Trophoblast cell (in vitro differentiated cells and primary cell): Measurements from ENCODE around the gene ADORA1.

Experiments
- DNase-seq, 2 donors: peaks; one replicate each; pipeline ENCODE4 v3.0.0-alpha.2; 2016
- H2AFZ ChIP-seq: 2 replicates; pipeline ENCODE4 v1.6.1; 2013; ENCODE audit warnings: low read length, moderate library complexity, mild to moderate bottlenecking; ENCODE audit not compliant: insufficient read depth, poor library complexity
- H2AK5ac ChIP-seq: 2 replicates; pipeline ENCODE4 v1.6.1; 2013; ENCODE audit warnings: mild to moderate bottlenecking, low read length
- H2BK120ac ChIP-seq: 2 replicates; pipeline ENCODE4 v1.6.1; 2013; ENCODE audit warnings: low read length, mild to moderate bottlenecking, moderate library complexity; ENCODE audit not compliant: insufficient read depth, poor library complexity
- H2BK12ac ChIP-seq: 2 replicates; pipeline ENCODE4 v1.6.1; 2013; ENCODE audit warnings: mild to moderate bottlenecking, low read length, moderate library complexity
- H2BK5ac ChIP-seq: 2 replicates; pipeline ENCODE4 v1.6.1; 2013; ENCODE audit warnings: low read length, low read depth, moderate library complexity, mild to moderate bottlenecking; ENCODE audit not compliant: poor library complexity
- H3K14ac ChIP-seq: 2 replicates; pipeline ENCODE4 v1.6.1; 2013; ENCODE audit warnings: mild to moderate bottlenecking, low read length
- H3K18ac ChIP-seq: 2 replicates; pipeline ENCODE4 v1.6.1; 2013; ENCODE audit warnings: mild to moderate bottlenecking, low read length
- H3K23ac ChIP-seq: 2 replicates; pipeline ENCODE4 v1.6.1; 2013; ENCODE audit warnings: low read length
- H3K27ac ChIP-seq: 2 replicates; pipeline ENCODE4 v1.5.1; 2013; ENCODE audit warnings: low read depth, mild to moderate bottlenecking, inconsistent platforms, low read length, moderate library complexity
- H3K27me3 ChIP-seq: 2 replicates; pipeline ENCODE4 v1.6.1; 2013; ENCODE audit warnings: inconsistent platforms, mild to moderate bottlenecking, low read length, moderate library complexity; ENCODE audit not compliant: insufficient read depth
- H3K36me3 ChIP-seq, 2 experiments: 1 replicate in 1 of 2; 2 replicates in 1 of 2; pipeline ENCODE4 v1.6.1; 2013; ENCODE audit warnings: low read length in 2 of 2, mild to moderate bottlenecking in 2 of 2, moderate library complexity in 1 of 2; ENCODE audit not compliant: insufficient read depth in 2 of 2, control insufficient read depth in 1 of 2
- H3K4ac ChIP-seq: 2 replicates; pipeline ENCODE4 v1.6.1; 2013; ENCODE audit warnings: low read depth, mild to moderate bottlenecking, low read length, moderate library complexity
- H3K4me1 ChIP-seq, 2 experiments: 1 replicate in 1 of 2; 2 replicates in 1 of 2; pipeline ENCODE4 v1.6.1; 2013; ENCODE audit warnings: low read length in 2 of 2, mild to moderate bottlenecking in 2 of 2, moderate library complexity in 1 of 2; ENCODE audit not compliant: insufficient read depth in 2 of 2, control insufficient read depth in 1 of 2
- H3K4me2 ChIP-seq: 2 replicates; pipeline ENCODE4 v1.6.1; 2013; ENCODE audit warnings: inconsistent platforms, mild to moderate bottlenecking, low read length, moderate library complexity
- H3K4me3 ChIP-seq: 2 replicates; pipeline ENCODE4 v1.5.1; 2013; ENCODE audit warnings: mild to moderate bottlenecking, low read depth, low read length, inconsistent platforms
- H3K79me1 ChIP-seq: one replicate; pipeline ENCODE4 v1.6.1; 2013; ENCODE audit warnings: low read length
- H3K79me2 ChIP-seq: 2 replicates; pipeline ENCODE4 v1.6.1; 2013; ENCODE audit warnings: low read length, mild to moderate bottlenecking; ENCODE audit not compliant: control insufficient read depth, insufficient read depth, poor library complexity
- H3K9ac ChIP-seq: 2 replicates; pipeline ENCODE4 v1.6.1; 2013; ENCODE audit warnings: mild to moderate bottlenecking, low read length
- H3K9me3 ChIP-seq: 2 replicates; pipeline ENCODE4 v1.6.1; 2013; ENCODE audit warnings: low read depth, mild to moderate bottlenecking, control low read depth, inconsistent platforms, low read length; ENCODE audit not compliant: insufficient read depth
- H4K12ac ChIP-seq: 2 replicates; pipeline ENCODE4 v1.6.1; 2013; ENCODE audit warnings: low read depth, mild to moderate bottlenecking, low read length, moderate library complexity
- H4K8ac ChIP-seq: 2 replicates; pipeline ENCODE4 v1.6.1; 2013; ENCODE audit warnings: low read depth, mild to moderate bottlenecking, low read length, moderate library complexity
- H4K91ac ChIP-seq: one replicate; pipeline ENCODE4 v1.6.1; 2013; ENCODE audit warnings: low read depth, mild to moderate bottlenecking, low read length, moderate library complexity
- WGBS: extraction: QIAGEN DNeasy Blood & Tissue Kit; methylation state at CpG from one replicate; pipeline ENCODE4 v1.1.7; 2013; ENCODE audit warnings: missing lambda C conversion rate; ENCODE audit not compliant: insufficient read length, insufficient coverage; ENCODE audit errors: extremely low coverage; 5-methylcytosine and 5-hydroxymethylcytosine counted together

Gene ADORA1

DNA sequence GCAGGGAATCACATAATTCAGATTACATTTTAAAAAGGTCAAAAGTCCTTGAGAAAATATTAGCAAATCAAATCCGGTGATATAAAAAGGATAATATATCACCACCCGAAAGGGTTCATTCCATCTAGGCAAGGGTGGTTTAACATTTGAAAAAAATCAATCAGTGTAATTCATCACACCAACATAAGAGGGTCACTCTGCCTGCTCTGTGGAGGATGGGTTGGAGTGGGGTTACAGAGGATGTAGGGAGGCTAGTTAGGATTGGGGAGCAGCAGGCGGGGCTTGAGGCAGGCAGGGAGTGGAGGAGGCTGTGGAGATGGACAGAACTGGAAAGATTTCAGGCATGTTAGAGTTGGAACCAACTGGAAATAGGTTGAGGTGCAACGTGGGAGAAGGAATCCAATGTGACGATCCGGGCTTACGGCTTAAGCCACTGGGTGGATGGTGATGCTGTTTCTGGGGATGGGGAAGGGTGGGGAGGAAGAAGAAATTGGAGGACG is 12.5 kb downstream of the ADORA1 start:
- H4K12ac ChIP-seq = no peak overlapping the region
- H3K23ac ChIP-seq = no peak overlapping the region
- WGBS = no CpG with 5 or more reads among the region's 8 CpGs
- H2BK12ac ChIP-seq = no peak overlapping the region
- no peak overlapping the region for H4K8ac ChIP-seq
- H2AK5ac ChIP-seq = no peak overlapping the region
- no peak overlapping the region for H3K18ac ChIP-seq
- no peak overlapping the region for H3K9ac ChIP-seq
- no peak overlapping the region for H4K91ac ChIP-seq
- H3K79me2 ChIP-seq = no peaks in the 10 kb centered on the region
- H3K4me3 ChIP-seq = no peak overlapping the region
- no peak for DNase-seq
- H3K79me1 ChIP-seq = no peaks in the 10 kb centered on the region
- peaks cover 4 to 15% of the 10 kb centered on the region in 2 experiments for H3K4me1 ChIP-seq
- no peak overlapping the region for H3K4me2 ChIP-seq
- no peak overlapping the region for H2BK5ac ChIP-seq
- H3K27ac ChIP-seq = no peak overlapping the region
- no peaks in the 10 kb centered on the region for H3K36me3 ChIP-seq
- H3K14ac ChIP-seq = no peak overlapping the region
- H2AFZ ChIP-seq = no peak overlapping the region
- H3K4ac ChIP-seq = no peak overlapping the region
- H3K9me3 ChIP-seq = peaks cover 5% of the 10 kb centered on the region
- no peak overlapping the region for H2BK120ac ChIP-seq
- no peaks in the 10 kb centered on the region for H3K27me3 ChIP-seq

DNA sequence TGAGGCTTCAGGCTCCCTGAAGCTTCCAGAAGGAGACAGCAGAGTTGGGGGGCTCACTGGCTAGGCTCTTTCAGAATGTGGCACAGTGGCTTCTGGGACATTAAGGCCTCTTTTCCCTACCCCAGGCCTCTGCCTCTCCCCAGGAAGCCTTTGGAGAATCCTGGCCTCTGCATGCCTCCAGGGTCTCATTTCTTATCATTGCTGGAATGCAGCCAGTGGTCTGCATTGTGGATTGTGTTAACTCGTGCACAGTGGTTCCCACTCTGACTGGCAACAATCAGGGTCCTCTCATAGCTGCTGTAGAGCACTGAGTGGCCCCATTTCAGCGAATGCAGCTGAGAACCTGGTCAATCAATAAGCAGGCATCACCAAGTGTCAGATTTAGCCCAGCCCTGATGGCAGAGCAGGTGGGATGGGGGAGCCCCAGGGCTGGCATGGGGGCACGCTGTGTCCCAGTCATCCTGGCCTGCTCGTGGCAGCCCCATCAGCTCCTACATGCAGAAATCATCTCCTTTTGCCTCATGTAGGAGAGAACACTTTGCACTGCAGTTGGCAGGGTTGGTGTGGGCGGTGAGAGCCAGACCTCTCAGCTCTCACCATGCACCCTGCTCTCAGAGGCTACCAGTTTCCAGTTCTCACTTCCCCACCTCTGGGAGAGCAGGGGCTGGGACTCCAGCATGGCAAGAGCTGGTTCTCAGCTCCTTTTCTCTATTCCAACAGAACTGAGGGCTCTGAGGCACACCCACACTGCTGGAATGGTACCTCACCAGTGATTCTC is 13.4 kb downstream of the ADORA1 start:
- H3K4me3 ChIP-seq = no peak overlapping the region
- DNase-seq = no peak
- no peaks in the 10 kb centered on the region for H3K79me1 ChIP-seq
- H2AFZ ChIP-seq = no peak overlapping the region
- no peak overlapping the region for H4K8ac ChIP-seq
- no peak overlapping the region for H3K4me2 ChIP-seq
- no peak overlapping the region for H3K14ac ChIP-seq
- no peak overlapping the region for H4K12ac ChIP-seq
- peaks cover 5% of the 10 kb centered on the region for H3K9me3 ChIP-seq
- H4K91ac ChIP-seq = no peak overlapping the region
- no peaks in the 10 kb centered on the region for H3K27me3 ChIP-seq
- no peak overlapping the region for H2AK5ac ChIP-seq
- H2BK12ac ChIP-seq = no peak overlapping the region
- no peak overlapping the region for H3K27ac ChIP-seq
- no peak overlapping the region for H3K4ac ChIP-seq
- H3K36me3 ChIP-seq = no peaks in the 10 kb centered on the region
- no peak overlapping the region for H2BK120ac ChIP-seq
- H3K9ac ChIP-seq = no peak overlapping the region
- no CpG with 5 or more reads among the region's 5 CpGs for WGBS
- H3K23ac ChIP-seq = no peak overlapping the region
- H3K4me1 ChIP-seq = peaks cover 9 to 15% of the 10 kb centered on the region in 2 experiments
- H2BK5ac ChIP-seq = no peak overlapping the region
- H3K18ac ChIP-seq = no peak overlapping the region
- H3K79me2 ChIP-seq = no peaks in the 10 kb centered on the region

DNA sequence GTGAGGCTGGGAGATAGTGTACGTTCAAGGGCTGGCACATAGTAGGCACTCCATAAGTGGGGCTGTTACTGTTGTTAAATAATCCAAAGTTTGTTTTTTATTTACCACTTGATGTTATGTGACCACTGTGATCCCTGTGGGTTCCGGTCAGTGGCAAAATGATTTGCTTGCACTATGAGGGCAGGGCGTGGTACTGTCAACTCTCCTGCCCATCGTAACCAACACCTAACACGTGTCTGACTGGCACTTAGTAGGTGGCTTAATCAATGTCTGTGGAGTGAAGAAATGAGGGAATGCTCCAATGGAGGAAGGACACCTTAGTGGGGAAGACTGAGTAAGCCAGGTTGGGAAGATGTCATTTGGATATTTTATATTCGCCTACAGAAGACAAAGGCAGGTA is 14.6 kb downstream of the ADORA1 start:
- Histone ChIP-seq H3K4me3 (no peak overlapping the region), H4K91ac (no peak overlapping the region)
- no CpG with 5 or more reads among the region's 6 CpGs for WGBS

DNA sequence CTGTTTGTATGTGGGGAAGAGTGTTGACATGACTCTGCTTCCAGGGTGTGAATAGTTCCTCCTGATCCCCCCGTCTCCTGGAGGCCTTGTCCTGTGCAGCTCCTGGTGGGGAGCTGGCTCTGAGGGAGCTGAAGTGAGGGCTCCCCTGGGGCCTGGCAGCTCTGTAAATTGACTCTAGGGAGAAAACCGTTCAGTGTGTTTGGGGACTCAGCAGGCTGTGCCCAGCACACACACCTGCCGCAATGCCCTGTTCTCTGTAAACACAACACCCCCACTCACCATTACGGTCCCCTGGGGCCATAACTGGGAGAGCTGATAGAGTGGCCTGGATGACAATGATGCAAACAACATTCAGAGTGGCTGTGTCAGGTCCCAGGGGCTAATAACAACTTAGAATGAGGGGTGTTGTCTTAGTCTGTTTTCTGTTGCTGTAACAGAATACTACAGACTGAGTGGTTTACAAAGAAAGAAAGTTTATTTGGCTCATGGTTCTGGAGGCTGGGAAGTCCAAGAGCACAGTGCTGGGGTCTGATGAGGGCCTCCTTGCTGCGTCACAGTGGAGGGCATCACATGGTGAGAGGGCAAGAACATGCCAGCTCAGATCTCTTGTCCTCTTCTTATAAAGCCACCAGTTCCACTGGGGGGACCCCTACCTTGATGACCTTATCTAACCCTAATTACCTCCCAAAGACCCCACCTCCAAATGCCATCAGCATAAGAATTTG is 15.3 kb downstream of the ADORA1 start:
- H3K27me3 ChIP-seq = no peaks in the 10 kb centered on the region
- no peak overlapping the region for H3K4me2 ChIP-seq
- H3K36me3 ChIP-seq = no peaks in the 10 kb centered on the region
- H3K4me1 ChIP-seq = peaks cover 9 to 12% of the 10 kb centered on the region in 2 experiments
- no peak for DNase-seq
- H4K91ac ChIP-seq = no peak overlapping the region
- H2BK12ac ChIP-seq = no peak overlapping the region
- H3K4me3 ChIP-seq = no peak overlapping the region
- no peak overlapping the region for H2BK120ac ChIP-seq
- no peak overlapping the region for H2AFZ ChIP-seq
- H3K18ac ChIP-seq = no peak overlapping the region
- no peaks in the 10 kb centered on the region for H3K79me1 ChIP-seq
- H2AK5ac ChIP-seq = no peak overlapping the region
- H3K23ac ChIP-seq = no peak overlapping the region
- H2BK5ac ChIP-seq = no peak overlapping the region
- no peak overlapping the region for H4K12ac ChIP-seq
- H3K27ac ChIP-seq = no peak overlapping the region
- H3K79me2 ChIP-seq = no peaks in the 10 kb centered on the region
- H3K9me3 ChIP-seq = peaks cover 2% of the 10 kb centered on the region
- no peak overlapping the region for H4K8ac ChIP-seq
- WGBS = no CpG with 5 or more reads among the region's 5 CpGs
- H3K4ac ChIP-seq = no peak overlapping the region
- H3K9ac ChIP-seq = no peak overlapping the region
- no peak overlapping the region for H3K14ac ChIP-seq

More for the DNA sequence above, 14.6 kb downstream of the ADORA1 start:
- no peak overlapping the region for H4K8ac ChIP-seq
- no peak overlapping the region for H2AK5ac ChIP-seq
- no peak overlapping the region for H4K12ac ChIP-seq
- peaks cover 9 to 12% of the 10 kb centered on the region in 2 experiments for H3K4me1 ChIP-seq
- no peak overlapping the region for H3K9ac ChIP-seq
- H2BK5ac ChIP-seq = no peak overlapping the region
- H3K14ac ChIP-seq = no peak overlapping the region
- H2AFZ ChIP-seq = no peak overlapping the region
- H3K4me2 ChIP-seq = no peak overlapping the region
- H2BK12ac ChIP-seq = no peak overlapping the region
- H3K23ac ChIP-seq = no peak overlapping the region
- H3K79me2 ChIP-seq = no peaks in the 10 kb centered on the region
- no peak overlapping the region for H3K18ac ChIP-seq
- no peaks in the 10 kb centered on the region for H3K36me3 ChIP-seq
- no peak overlapping the region for H3K4ac ChIP-seq
- no peaks in the 10 kb centered on the region for H3K27me3 ChIP-seq
- H3K9me3 ChIP-seq = peaks cover 2% of the 10 kb centered on the region
- no peak overlapping the region for H3K27ac ChIP-seq
- H2BK120ac ChIP-seq = no peak overlapping the region
- DNase-seq = no peak
- no peaks in the 10 kb centered on the region for H3K79me1 ChIP-seq
